Measurements from ENCODE around the gene KPNA1. TPM values are rescaled to one million over a fixed set of nuclear protein-coding genes. Genes with fewer than 3 reads are reported as not detected.

The KPNA1 gene
- total and polyA plus RNA-seq, 11 donors, result 13.5 to 127 (median 72.1) TPM

DNA sequence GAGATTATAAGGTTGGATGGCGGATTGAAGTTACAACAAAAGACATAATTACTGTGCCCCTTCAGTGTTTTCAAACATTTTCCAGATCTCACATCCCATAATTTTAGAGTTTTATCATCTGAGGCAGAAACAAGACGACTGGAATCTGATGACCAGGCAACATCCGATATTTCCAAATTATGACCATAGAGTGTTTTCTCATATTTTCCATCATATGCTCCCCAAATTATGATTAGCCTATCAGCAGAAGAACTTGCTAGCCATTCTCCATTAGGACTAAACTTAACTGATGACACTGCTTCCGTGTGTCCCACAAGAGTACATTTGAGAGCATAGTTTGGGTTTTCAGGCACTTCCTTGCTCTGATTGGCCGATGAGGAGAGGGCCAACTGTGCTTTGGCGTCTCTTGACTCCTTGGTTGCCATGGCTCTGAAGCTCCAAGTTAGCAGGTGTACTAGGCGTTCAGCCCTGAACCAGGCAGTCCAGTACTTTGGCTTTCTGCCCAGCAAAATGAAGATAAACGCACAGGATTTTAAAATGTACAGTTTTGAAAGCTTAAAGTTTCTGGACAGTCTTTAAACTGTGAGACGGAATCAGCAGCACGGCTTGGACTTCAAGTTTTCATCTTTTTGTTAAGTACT lies 99.5 kb downstream of the KPNA1 start:
- no peaks in the 10 kb centered on the region for H3K9me3 ChIP-seq
- 22 to 24% (median 24%) methylated on average over 10 of the region's 10 CpGs for WGBS, 4 donors
- H3K4me1 ChIP-seq, result peaks cover 0 to 35% (median 22%) of the 10 kb centered on the region in 12 donors
- ATAC-seq, result peak in 2 of 4 donors; percentile 4 to 46
- TF ChIP-seq, protein P1, sequence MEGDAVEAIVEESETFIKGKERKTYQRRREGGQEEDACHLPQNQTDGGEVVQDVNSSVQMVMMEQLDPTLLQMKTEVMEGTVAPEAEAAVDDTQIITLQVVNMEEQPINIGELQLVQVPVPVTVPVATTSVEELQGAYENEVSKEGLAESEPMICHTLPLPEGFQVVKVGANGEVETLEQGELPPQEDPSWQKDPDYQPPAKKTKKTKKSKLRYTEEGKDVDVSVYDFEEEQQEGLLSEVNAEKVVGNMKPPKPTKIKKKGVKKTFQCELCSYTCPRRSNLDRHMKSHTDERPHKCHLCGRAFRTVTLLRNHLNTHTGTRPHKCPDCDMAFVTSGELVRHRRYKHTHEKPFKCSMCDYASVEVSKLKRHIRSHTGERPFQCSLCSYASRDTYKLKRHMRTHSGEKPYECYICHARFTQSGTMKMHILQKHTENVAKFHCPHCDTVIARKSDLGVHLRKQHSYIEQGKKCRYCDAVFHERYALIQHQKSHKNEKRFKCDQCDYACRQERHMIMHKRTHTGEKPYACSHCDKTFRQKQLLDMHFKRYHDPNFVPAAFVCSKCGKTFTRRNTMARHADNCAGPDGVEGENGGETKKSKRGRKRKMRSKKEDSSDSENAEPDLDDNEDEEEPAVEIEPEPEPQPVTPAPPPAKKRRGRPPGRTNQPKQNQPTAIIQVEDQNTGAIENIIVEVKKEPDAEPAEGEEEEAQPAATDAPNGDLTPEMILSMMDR (IDR thresholded peaks at IDR 0.05), result no peak
- no peak for TF ChIP-seq POLR2A (IDR thresholded peaks at IDR 0.05)
- intact Hi-C loops (cut with DNase I), result loop anchor here in 4 of 10 donors (5.0 to 10.0 kb wide), 3 partner anchors 97 to 270 kb away; partner anchors contain the start of genes KPNA1 (in 2 of the 4) and PARP14 (in 2 of the 4)
- H3K27ac ChIP-seq, result peak overlapping the region; percentile 82 to 96 (median 90)
- H3K4me3 ChIP-seq, result peak overlapping the region; percentile 65 to 94 (median 78)
- no peak for DNase-seq
- H3K36me3 ChIP-seq, result peaks cover 0 to 42% (median 25%) of the 10 kb centered on the region in 9 donors
- no peaks in the 10 kb centered on the region for H3K27me3 ChIP-seq

DNA sequence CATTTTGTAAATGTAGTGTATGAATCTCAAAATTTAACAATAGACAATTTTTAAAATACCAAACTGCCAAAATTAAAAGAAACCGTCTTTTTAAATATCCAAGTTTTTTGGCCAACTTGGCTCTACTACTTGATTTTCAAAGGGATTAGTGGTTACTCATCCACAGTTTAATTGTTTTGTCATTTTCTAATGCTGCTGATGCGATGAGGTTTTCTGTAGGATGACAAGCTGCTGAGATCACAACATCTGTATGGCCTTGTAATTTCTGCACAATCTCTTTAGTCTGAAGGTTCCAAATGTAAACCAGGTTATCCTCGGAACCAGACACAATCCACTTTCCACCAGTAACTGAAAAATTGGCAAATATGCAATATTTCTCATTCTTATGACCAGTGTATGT lies 100.3 kb downstream of the KPNA1 start:
- Histone ChIP-seq H3K27me3 (no peaks in the 10 kb centered on the region), H3K4me1 (peaks cover 0 to 35% (median 22%) of the 10 kb centered on the region in 12 donors), H3K4me3 (no peak overlapping the region), H3K9me3 (no peaks in the 10 kb centered on the region), H3K27ac (no peak overlapping the region), H3K36me3 (peaks cover 0 to 51% (median 34%) of the 10 kb centered on the region in 9 donors)
- WGBS, 4 donors, result 84 to 94% (median 93%) methylated on average over 3 of the region's 3 CpGs
- TF ChIP-seq, protein P1 (IDR thresholded peaks at IDR 0.05), result no peak
- no peak for TF ChIP-seq POLR2A (IDR thresholded peaks at IDR 0.05)
- intact Hi-C loops (cut with DNase I), result loop anchor here in 1 of 10 donors (10.0 kb wide), 1 partner anchor 270 kb away; the partner anchor contains the start of gene PARP14
- DNase-seq, result no peak
- ATAC-seq, result no peak

DNA sequence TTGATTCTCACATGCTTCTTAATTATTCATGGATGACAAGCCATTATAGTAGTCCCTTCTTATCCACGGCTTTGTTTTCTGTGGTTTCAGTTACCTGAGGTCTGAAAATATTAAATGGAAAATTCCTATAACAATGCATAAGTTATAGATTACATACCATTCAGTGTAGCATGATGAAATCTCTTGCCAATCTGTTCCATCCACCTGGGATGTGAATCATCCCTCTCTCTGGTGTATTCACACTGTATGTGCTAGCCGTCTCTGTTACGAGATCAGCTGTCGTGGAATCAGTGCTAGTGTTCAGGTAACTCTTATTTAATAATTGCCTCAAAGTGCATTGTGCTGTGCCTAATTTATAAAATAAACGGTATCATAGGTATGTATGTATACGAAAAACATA lies 104.1 kb downstream of the KPNA1 start:
- Histone ChIP-seq H3K27me3 (no peaks in the 10 kb centered on the region), H3K9me3 (no peaks in the 10 kb centered on the region), H3K36me3 (peaks cover 0 to 85% (median 64%) of the 10 kb centered on the region in 9 donors), H3K4me3 (no peak overlapping the region), H3K4me1 (peaks cover 0 to 27% (median 16%) of the 10 kb centered on the region in 12 donors), H3K27ac (no peak overlapping the region)
- DNase-seq (no peak), ATAC-seq (no peak)
- intact Hi-C loops (cut with DNase I), result loop anchor here in 1 of 10 donors (10.0 kb wide), 1 partner anchor 274 kb away; the partner anchor contains the start of gene PARP14
- TF ChIP-seq, protein P1 (IDR thresholded peaks at IDR 0.05), result no peak
- TF ChIP-seq POLR2A (IDR thresholded peaks at IDR 0.05), result no peak
- 90 to 92% (median 91%) methylated on average over 6 of the region's 6 CpGs for WGBS, 4 donors

DNA sequence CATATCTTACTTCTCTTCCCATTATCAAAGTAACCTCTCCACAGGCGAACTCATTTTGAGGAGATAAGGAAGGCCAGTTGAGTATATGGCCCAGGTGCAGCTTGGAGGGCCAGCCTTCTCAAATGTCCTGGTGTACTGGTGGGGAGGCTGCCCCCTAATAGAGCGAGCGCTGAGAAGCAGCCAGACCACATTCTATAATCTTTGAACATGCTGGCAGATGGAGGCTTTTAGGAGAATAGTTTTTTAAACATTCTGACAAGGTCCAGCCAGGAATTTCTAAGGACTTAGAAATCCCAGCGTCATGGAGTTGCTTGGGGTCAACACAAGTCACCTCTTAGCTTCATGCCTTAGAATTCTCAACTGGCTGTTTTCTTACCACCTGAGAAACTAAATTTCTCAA lies 104.6 kb downstream of the KPNA1 start:
- DNase-seq (no peak), ATAC-seq (no peak)
- H3K36me3 ChIP-seq, result peaks cover 0 to 90% (median 67%) of the 10 kb centered on the region in 9 donors
- H3K4me1 ChIP-seq, result peaks cover 0 to 23% (median 12%) of the 10 kb centered on the region in 12 donors
- no peaks in the 10 kb centered on the region for H3K9me3 ChIP-seq
- no peak for TF ChIP-seq POLR2A (IDR thresholded peaks at IDR 0.05)
- TF ChIP-seq, protein P1 (IDR thresholded peaks at IDR 0.05), result no peak
- WGBS, 4 donors, result 78 to 87% (median 85%) methylated on average over 4 of the region's 4 CpGs
- no peaks in the 10 kb centered on the region for H3K27me3 ChIP-seq
- H3K4me3 ChIP-seq, result peak overlapping the region in 1 of 12 donors; percentile 32
- intact Hi-C loops (cut with DNase I), result loop anchor here in 1 of 10 donors (10.0 kb wide), 1 partner anchor 275 kb away; the partner anchor contains the start of gene PARP14
- peak overlapping the region in 1 of 12 donors; percentile 83 for H3K27ac ChIP-seq

All from heart left ventricle (tissue), 16 donors.